ENCODE results near the gene SNX5.

SNX5 gene

DNA sequence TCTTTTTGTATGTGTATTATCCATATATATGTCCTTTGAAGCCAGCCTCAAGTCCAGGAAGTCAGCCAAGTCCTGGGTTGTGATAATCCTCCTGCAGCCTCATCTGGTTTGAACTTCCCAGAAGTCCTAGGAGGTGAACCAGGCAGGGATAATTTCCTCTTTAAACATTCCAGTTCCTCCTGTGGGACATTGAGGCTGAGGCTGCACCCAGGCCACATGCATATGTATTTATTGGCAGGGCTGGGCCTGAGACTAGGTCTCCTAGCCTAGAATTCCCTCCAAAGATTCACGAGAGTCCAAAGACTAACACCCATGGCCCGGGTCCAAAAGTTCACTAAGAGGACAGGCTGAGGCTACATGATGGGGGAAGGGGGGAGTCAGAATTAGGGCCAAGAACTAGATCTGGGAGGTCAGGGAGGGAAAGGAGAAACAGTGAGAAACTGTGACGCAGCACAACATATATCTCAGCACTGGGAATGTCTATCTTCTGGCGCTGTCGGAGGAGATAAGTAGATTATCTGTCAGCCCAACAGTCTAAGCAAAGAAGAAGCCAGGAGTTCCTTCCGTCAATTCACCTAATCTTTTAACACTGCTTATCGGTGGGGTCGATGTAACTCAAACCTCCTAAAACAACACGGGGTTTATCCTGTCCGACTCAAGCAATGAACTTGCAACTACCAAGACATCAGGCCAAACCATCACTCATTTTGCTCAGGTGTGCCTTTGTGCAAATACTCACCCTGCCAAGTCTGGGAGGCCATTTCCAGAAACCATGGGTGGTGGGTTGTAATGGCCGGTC, 43.3 kb downstream of the SNX5 start:
- no peak overlapping the region for H3K4me3 ChIP-seq (ENCODE audit: low read depth, low read length)
- TF ChIP-seq MYC (IDR thresholded peaks at IDR 0.05; ENCODE audit: low read depth, low read length) (no peak), CTCF (IDR thresholded peaks at IDR 0.05; ENCODE audit: low read depth, low read length) (no peak), POLR2A (IDR thresholded peaks at IDR 0.05; ENCODE audit: extremely low read depth, insufficient read length) (no peak)
- TF ChIP-seq, protein P1, sequence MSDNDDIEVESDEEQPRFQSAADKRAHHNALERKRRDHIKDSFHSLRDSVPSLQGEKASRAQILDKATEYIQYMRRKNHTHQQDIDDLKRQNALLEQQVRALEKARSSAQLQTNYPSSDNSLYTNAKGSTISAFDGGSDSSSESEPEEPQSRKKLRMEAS (IDR thresholded peaks at IDR 0.05; ENCODE audit: low read depth, low read length) = no peak
- no peak for DNase-seq (ENCODE audit: low read depth)

GRCh38 chr20:17921774-17922173, 46.8 kb downstream of the SNX5 start:
- H3K4me3 ChIP-seq (ENCODE audit: low read depth, low read length) = no peak overlapping the region
- DNase-seq (ENCODE audit: low read depth) = no peak
- TF ChIP-seq, protein P1 (IDR thresholded peaks at IDR 0.05; ENCODE audit: low read depth, low read length) = no peak
- TF ChIP-seq MYC (IDR thresholded peaks at IDR 0.05; ENCODE audit: low read depth, low read length) (no peak), POLR2A (IDR thresholded peaks at IDR 0.05; ENCODE audit: extremely low read depth, insufficient read length) (no peak), CTCF (IDR thresholded peaks at IDR 0.05; ENCODE audit: low read depth, low read length) (no peak)

DNA sequence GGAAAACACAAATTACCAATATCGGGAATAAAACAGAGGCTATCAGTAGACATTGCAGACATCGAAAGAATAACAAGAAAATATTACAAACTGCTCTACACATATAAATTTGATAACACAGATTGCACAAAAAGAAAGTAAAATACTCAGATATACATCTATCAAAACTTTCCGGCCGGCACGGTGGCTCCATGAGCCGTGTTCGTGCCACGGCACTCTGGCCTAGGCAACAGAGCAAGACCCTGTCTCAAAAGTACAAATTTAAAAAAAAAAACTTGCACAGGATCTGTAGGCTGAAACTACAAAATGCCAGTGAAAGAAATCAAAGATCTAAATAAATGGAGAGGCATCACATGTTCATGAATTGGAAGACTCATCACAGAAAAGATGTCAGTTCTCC, 49.4 kb downstream of the SNX5 start:
- TF ChIP-seq POLR2A (IDR thresholded peaks at IDR 0.05; ENCODE audit: extremely low read depth, insufficient read length) (no peak), MYC (IDR thresholded peaks at IDR 0.05; ENCODE audit: low read depth, low read length) (no peak), CTCF (IDR thresholded peaks at IDR 0.05; ENCODE audit: low read depth, low read length) (no peak)
- TF ChIP-seq, protein P1 (IDR thresholded peaks at IDR 0.05; ENCODE audit: low read depth, low read length) = no peak
- no peak for DNase-seq (ENCODE audit: low read depth)
- no peak overlapping the region for H3K4me3 ChIP-seq (ENCODE audit: low read depth, low read length)

- no peak for DNase-seq (ENCODE audit: low read depth)
- TF ChIP-seq, protein P1 (IDR thresholded peaks at IDR 0.05; ENCODE audit: low read depth, low read length) = no peak
- TF ChIP-seq POLR2A (IDR thresholded peaks at IDR 0.05; ENCODE audit: extremely low read depth, insufficient read length) (no peak), CTCF (IDR thresholded peaks at IDR 0.05; ENCODE audit: low read depth, low read length) (no peak), MYC (IDR thresholded peaks at IDR 0.05; ENCODE audit: low read depth, low read length) (no peak)
- no peak overlapping the region for H3K4me3 ChIP-seq (ENCODE audit: low read depth, low read length)
These were observed 50.6 kb downstream of the SNX5 start for GRCh38 chr20:17917832-17918618.

GRCh38 chr20:17916433-17916891, 52.1 kb downstream of the SNX5 start:
- no peak for TF ChIP-seq CTCF (IDR thresholded peaks at IDR 0.05; ENCODE audit: low read depth, low read length)
- TF ChIP-seq, protein P1 (IDR thresholded peaks at IDR 0.05; ENCODE audit: low read depth, low read length) = no peak
- no peak for TF ChIP-seq MYC (IDR thresholded peaks at IDR 0.05; ENCODE audit: low read depth, low read length)
- no peak for TF ChIP-seq POLR2A (IDR thresholded peaks at IDR 0.05; ENCODE audit: extremely low read depth, insufficient read length)
- DNase-seq (ENCODE audit: low read depth) = no peak
- no peak overlapping the region for H3K4me3 ChIP-seq (ENCODE audit: low read depth, low read length)
